Measurements from ENCODE around the gene FAM111A.

- peak; percentile 81 for TF ChIP-seq CTCF (IDR thresholded peaks at IDR 0.05; ENCODE audit: low read length)
- no peak for TF ChIP-seq EZH2 (optimal IDR thresholded peaks at IDR 0.05; ENCODE audit: low read depth, low read length)
Observed at GRCh38 chr11:59158206-59159068, 15.8 kb downstream of the FAM111A start.
